ENCODE measurements around the gene FGF1.
A peak's percentile ranks its signal among the peaks of the same experiment; 100 is the strongest.

FGF1 gene

GRCh38 chr5:142551338-142552067 is 134.4 kb downstream of the FGF1 start:
- TF ChIP-seq CTCF (IDR thresholded peaks at IDR 0.05; ENCODE audit: low read depth, low read length): no peak
- DNase-seq (ENCODE audit: low read depth in 2 of 2): peak; percentile 44 to 45
- H3K4me3 ChIP-seq (replicated peaks in 1 of 2; ENCODE audit: low read depth in 2 of 2, low read length in 2 of 2): peak overlapping the region; percentile 14 to 21

- no peak for TF ChIP-seq CTCF (IDR thresholded peaks at IDR 0.05; ENCODE audit: low read depth, low read length)
- no peak overlapping the region for H3K4me3 ChIP-seq (replicated peaks in 1 of 2; ENCODE audit: low read depth in 2 of 2, low read length in 2 of 2)
- DNase-seq (ENCODE audit: low read depth in 2 of 2): no peak
These were observed 135.4 kb downstream of the FGF1 start for GRCh38 chr5:142550471-142550870.

GRCh38 chr5:142549834-142550233 is 136.1 kb downstream of the FGF1 start:
- no peak for TF ChIP-seq CTCF (IDR thresholded peaks at IDR 0.05; ENCODE audit: low read depth, low read length)
- DNase-seq (ENCODE audit: low read depth in 2 of 2): no peak

GRCh38 chr5:142548739-142549275 is 137.1 kb downstream of the FGF1 start:
- TF ChIP-seq CTCF (IDR thresholded peaks at IDR 0.05; ENCODE audit: low read depth, low read length): peak; percentile 81
- H3K4me3 ChIP-seq (replicated peaks in 1 of 2; ENCODE audit: low read depth in 2 of 2, low read length in 2 of 2): no peak overlapping the region
- peak; percentile 98 to 99 for DNase-seq (ENCODE audit: low read depth in 2 of 2)

More at GRCh38 chr5:142549834-142550233, 136.1 kb downstream of the FGF1 start:
- no peak overlapping the region for H3K4me3 ChIP-seq (replicated peaks in 1 of 2; ENCODE audit: low read depth in 2 of 2, low read length in 2 of 2)

GRCh38 chr5:142547445-142548380 is 138.2 kb downstream of the FGF1 start:
- DNase-seq (ENCODE audit: low read depth in 2 of 2): no peak
- no peak overlapping the region for H3K4me3 ChIP-seq (replicated peaks in 1 of 2; ENCODE audit: low read depth in 2 of 2, low read length in 2 of 2)
- TF ChIP-seq CTCF (IDR thresholded peaks at IDR 0.05; ENCODE audit: low read depth, low read length): no peak

GRCh38 chr5:142545650-142546322 is 140.1 kb downstream of the FGF1 start:
- TF ChIP-seq CTCF (IDR thresholded peaks at IDR 0.05; ENCODE audit: low read depth, low read length): no peak
- no peak overlapping the region for H3K4me3 ChIP-seq (replicated peaks in 1 of 2; ENCODE audit: low read depth in 2 of 2, low read length in 2 of 2)
- DNase-seq (ENCODE audit: low read depth in 2 of 2): peak; percentile 89 to 90

Measured in cardiac fibroblast (primary cell).